ENCODE results near the gene ZFHX2. TPM values are rescaled to one million over a fixed set of nuclear protein-coding genes. Genes with fewer than 3 reads are reported as not detected.

ZFHX2 gene
- total and polyA plus RNA-seq, 2 of the 13 experiments (the other 11 are each of a cell fraction or from before 2014, with no cell fraction given), result 0.17 to 0.44 TPM

GRCh38 chr14:23564181-23564812 lies 12.7 kb upstream of the ZFHX2 start (continued):
- TF ChIP-seq REST (IDR thresholded peaks at IDR 0.05; ENCODE audit: borderline replicate concordance in 1 of 2, low read depth in 1 of 2, low read length in 2 of 2), result no peak
- no peak for TF ChIP-seq SRY (CRISPR knock-in tag; IDR thresholded peaks at IDR 0.05)
- TF ChIP-seq BATF2 (CRISPR knock-in tag; IDR thresholded peaks at IDR 0.05), result 0 out of 2 replicates have a peak, but pooled peaks have one; percentile 60
- peak; percentile 60 for TF ChIP-seq ZNF883 (CRISPR knock-in tag; IDR thresholded peaks at IDR 0.05; ENCODE audit: not compliant biosample characterization)
- TF ChIP-seq HES4 (CRISPR knock-in tag; IDR thresholded peaks at IDR 0.05; ENCODE audit: borderline replicate concordance), result peak; percentile 67; the same call in 1 of the 2 replicates
- TF ChIP-seq ZNF563 (CRISPR knock-in tag; IDR thresholded peaks at IDR 0.05), result 0 out of 2 replicates have a peak, but pooled peaks have one; percentile 27

Data from HepG2 (cell line).